GM23338 (cell line): ENCODE results near the gene DHRS7B. TPM values are rescaled to one million over a fixed set of nuclear protein-coding genes. Genes with fewer than 3 reads are reported as not detected.

ENCODE experiments used
- ATAC-seq: fragments of 200-7000 bp; cut with Tn5 transposase; 3 replicates; pipeline ENCODE4 v1.9.1; 2020
- DNase-seq: peaks from one replicate; pipeline ENCODE4 v3.0.0-alpha.2; 2015; ENCODE audit warnings: low spot score
- H2AFZ ChIP-seq: fragments of 200-600 bp; sonication (generic); 2 replicates; pipeline ENCODE4 v1.8.0; 2016; ENCODE audit warnings: antibody characterized with exemption, mild to moderate bottlenecking, moderate library complexity
- H3F3A ChIP-seq: fragments of 200-600 bp; sonication (generic); replicated peaks from 2 replicates; pipeline ENCODE4 v1.8.0; 2017; ENCODE audit warnings: antibody characterized with exemption, mixed run types, low read depth
- H3K27ac ChIP-seq: fragments of 200-600 bp; sonication (generic); 2 replicates; pipeline ENCODE4 v1.6.1; 2016; ENCODE audit warnings: low read depth
- H3K27me3 ChIP-seq: fragments of 200-600 bp; sonication (generic); 2 replicates; pipeline ENCODE4 v1.8.0; 2016; ENCODE audit warnings: mild to moderate bottlenecking, mixed run types, moderate library complexity; ENCODE audit not compliant: insufficient read depth
- H3K36me3 ChIP-seq: fragments of 200-600 bp; sonication (generic); 2 replicates; pipeline ENCODE4 v1.8.0; 2016; ENCODE audit warnings: mild to moderate bottlenecking; ENCODE audit not compliant: insufficient read depth
- H3K4me1 ChIP-seq: fragments of 200-600 bp; sonication (generic); 2 replicates; pipeline ENCODE4 v1.8.0; 2016; ENCODE audit warnings: mild to moderate bottlenecking, moderate library complexity; ENCODE audit not compliant: insufficient read depth
- H3K4me2 ChIP-seq: fragments of 200-600 bp; sonication (generic); 2 replicates; pipeline ENCODE4 v1.7.1; 2017; ENCODE audit warnings: mixed run types
- H3K4me3 ChIP-seq: fragments of 200-600 bp; sonication (generic); 2 replicates; pipeline ENCODE4 v1.6.1; 2016; ENCODE audit warnings: mixed run types
- H3K79me2 ChIP-seq: fragments of 200-600 bp; sonication (generic); replicated peaks from 2 replicates; pipeline ENCODE4 v1.8.0; 2017; ENCODE audit warnings: mild to moderate bottlenecking; ENCODE audit not compliant: insufficient read depth
- H3K9me2 ChIP-seq: fragments of 200-600 bp; sonication (generic); 2 replicates; pipeline ENCODE4 v1.8.0; 2017; ENCODE audit not compliant: insufficient read depth
- H4K20me1 ChIP-seq: fragments of 200-600 bp; sonication (generic); replicated peaks from 2 replicates; pipeline ENCODE4 v1.8.0; 2017; ENCODE audit warnings: mild to moderate bottlenecking; ENCODE audit not compliant: insufficient read depth
- H3K27ac Mint-ChIP-seq: 2 replicates; pipeline ENCODE4 v1.8.0; 2020; ENCODE audit warnings: inconsistent platforms, mild to moderate bottlenecking, moderate library complexity, mixed read lengths
- H3K27me3 Mint-ChIP-seq: 3 replicates; pipeline ENCODE4 v1.8.0; 2022; ENCODE audit warnings: low read depth, mild to moderate bottlenecking, moderate library complexity, mixed read lengths, inconsistent platforms; ENCODE audit not compliant: insufficient read depth, poor library complexity
- H3K36me3 Mint-ChIP-seq: 3 replicates; pipeline ENCODE4 v1.8.0; 2021; ENCODE audit warnings: low read depth, mild to moderate bottlenecking, inconsistent platforms, moderate library complexity, mixed read lengths
- H3K4me1 Mint-ChIP-seq: 3 replicates; pipeline ENCODE4 v1.8.0; 2020; ENCODE audit warnings: mild to moderate bottlenecking, inconsistent platforms, mixed read lengths
- H3K4me3 Mint-ChIP-seq: 3 replicates; pipeline ENCODE4 v1.8.0; 2021; ENCODE audit warnings: moderate library complexity, mild to moderate bottlenecking, inconsistent platforms, mixed read lengths
- H3K9me3 Mint-ChIP-seq: 3 replicates; pipeline ENCODE4 v1.8.0; 2020; ENCODE audit warnings: moderate library complexity, mild to moderate bottlenecking, inconsistent platforms, mixed read lengths
- CREB1 ChIP-seq: fragments of 250-450 bp; sonication (Bioruptor Pico); IDR thresholded peaks from 2 replicates; pipeline ENCODE4 v1.5.0; 2020; ENCODE audit warnings: low read depth, mild to moderate bottlenecking, moderate library complexity
- CTCF ChIP-seq, 2 experiments: fragments of 200-600 bp in 1 of 2; sonication (generic) in 1 of 2; conservative IDR thresholded peaks; 2 replicates each; pipeline versions ENCODE4 v1.5.1 to v1.6.1; 2016 to 2017; ENCODE audit warnings: antibody characterized with exemption in 2 of 2, low read depth in 2 of 2, mild to moderate bottlenecking in 2 of 2, moderate library complexity in 1 of 2
- ETS1 ChIP-seq: IDR thresholded peaks from 2 replicates; pipeline ENCODE4 v1.6.1; 2016; ENCODE audit warnings: antibody characterized with exemption
- NANOG ChIP-seq: IDR thresholded peaks from 2 replicates; pipeline ENCODE4 v1.6.1; 2016; ENCODE audit warnings: antibody characterized with exemption, borderline replicate concordance
- ZNF331 ChIP-seq: fragments of 250-450 bp; sonication (Bioruptor Pico); IDR thresholded peaks from 2 replicates; pipeline ENCODE4 v1.5.0; 2020; ENCODE audit warnings: low read depth, mild to moderate bottlenecking, moderate library complexity
- ZNF462 ChIP-seq: fragments of 250-450 bp; sonication (Bioruptor Pico); IDR thresholded peaks from 2 replicates; pipeline ENCODE4 v1.5.0; 2020; ENCODE audit warnings: mild to moderate bottlenecking, moderate library complexity
- polyA plus RNA-seq: library from polyadenylated mRNA; unstranded; fragments of >200 nt; fragmentation: Nextera tagmentation; extraction: Ambion mirVana; gene quantifications from 2 replicates; pipeline ENCODE4 v1.2.1, GENCODE V29; 2016
- total RNA-seq: library from RNA; depleted of rRNA; stranded (reverse); fragments of >200 nt; shearing (Covaris generic); gene quantifications from 2 replicates; pipeline ENCODE4 v1.2.3, GENCODE V29; 2014

Gene DHRS7B
- total and polyA plus RNA-seq, 2 experiments from 2014 or later, result 26.6 to 27.9 TPM

GRCh38 chr17:21208352-21208751, 81.6 kb downstream of the DHRS7B start:
- Histone ChIP-seq H2AFZ (no peak overlapping the region), H3K79me2 (peaks cover 100% of the 10 kb centered on the region), H3K4me1 (peaks cover 30% of the 10 kb centered on the region), H4K20me1 (peaks cover 76% of the 10 kb centered on the region), H3K4me3 (no peak overlapping the region), H3K4me2 (no peak overlapping the region), H3K27me3 (no peaks in the 10 kb centered on the region), H3K36me3 (peaks cover 6% of the 10 kb centered on the region; the same call in 1 of the 2 replicates), H3K27ac (no peak overlapping the region), H3K9me2 (no peaks in the 10 kb centered on the region), H3F3A (peaks cover 4% of the 10 kb centered on the region; the same call in 1 of the 2 replicates)
- ATAC-seq, result no peak
- Mint-ChIP-seq H3K9me3 (no peaks in the 10 kb centered on the region), H3K27ac (peak overlapping the region; percentile 58; the same call in 1 of the 2 replicates), H3K27me3 (peaks cover 5% of the 10 kb centered on the region), H3K36me3 (peaks cover 25% of the 10 kb centered on the region), H3K4me3 (no peak overlapping the region), H3K4me1 (peaks cover 34% of the 10 kb centered on the region)
- DNase-seq, result no peak
- TF ChIP-seq ETS1 (no peak), NANOG (no peak), ZNF462 (CRISPR knock-in tag) (no peak), ZNF331 (no peak), CTCF (conservative IDR thresholded peaks at IDR 0.05; ENCODE audit: low read depth in 2 of 2) (no peak), CREB1 (CRISPR knock-in tag) (no peak)
